ENCODE data around the gene SAMD11.

DNA sequence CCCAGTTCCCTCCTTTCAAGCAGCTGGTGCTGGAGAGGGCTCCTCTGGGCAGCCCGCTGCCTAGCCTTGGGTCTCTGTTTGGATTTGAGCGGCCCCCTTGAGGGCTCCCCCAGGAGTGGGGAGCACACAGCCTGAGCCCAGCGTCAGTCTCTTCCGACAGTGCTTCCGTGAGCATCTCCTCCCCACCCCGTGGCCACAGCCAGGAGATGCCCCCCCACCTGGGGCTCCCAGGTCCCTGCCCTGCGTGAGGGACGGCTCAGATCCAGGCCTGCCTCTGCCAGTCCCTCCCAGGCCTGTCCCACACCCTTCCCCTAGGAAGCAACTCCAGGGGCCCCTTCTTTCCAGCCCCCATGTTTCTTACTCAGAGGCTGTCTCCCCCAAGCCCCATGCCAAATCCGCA is 3.5 kb downstream of the SAMD11 start:
- TF ChIP-seq CEBPB (IDR thresholded peaks at IDR 0.05) (no peak), REST (IDR thresholded peaks at IDR 0.05; ENCODE audit: low read depth) (no peak), YY1 (IDR thresholded peaks at IDR 0.05; ENCODE audit: low read depth) (no peak), EGR1 (IDR thresholded peaks at IDR 0.05) (no peak), USF1 (IDR thresholded peaks at IDR 0.05) (no peak), MAX (IDR thresholded peaks at IDR 0.05) (no peak), CREB1 (IDR thresholded peaks at IDR 0.05; ENCODE audit: low read depth) (no peak), TCF12 (IDR thresholded peaks at IDR 0.05; ENCODE audit: low read depth) (no peak), EP300 (IDR thresholded peaks at IDR 0.05; ENCODE audit: borderline replicate concordance) (no peak), FOXM1 (IDR thresholded peaks at IDR 0.05; ENCODE audit: borderline replicate concordance, low read depth) (no peak), TAF1 (IDR thresholded peaks at IDR 0.05; ENCODE audit: low read depth) (no peak), RAD21 (IDR thresholded peaks at IDR 0.05; ENCODE audit: low read depth) (no peak), TEAD4 (IDR thresholded peaks at IDR 0.05) (no peak)
